Measurements from ENCODE around the gene PGAP6. TPM values are rescaled to one million over a fixed set of nuclear protein-coding genes. Genes with fewer than 3 reads are reported as not detected.
"Not testable (repeated sequence)": the region's sequence is repeated elsewhere in the genome, so short reads cannot be mapped to it uniquely, and the experiment has no call there.

The PGAP6 gene
- total and polyA plus RNA-seq, 4 donors = 27.4 to 41.4 (median 39.0) TPM

DNA sequence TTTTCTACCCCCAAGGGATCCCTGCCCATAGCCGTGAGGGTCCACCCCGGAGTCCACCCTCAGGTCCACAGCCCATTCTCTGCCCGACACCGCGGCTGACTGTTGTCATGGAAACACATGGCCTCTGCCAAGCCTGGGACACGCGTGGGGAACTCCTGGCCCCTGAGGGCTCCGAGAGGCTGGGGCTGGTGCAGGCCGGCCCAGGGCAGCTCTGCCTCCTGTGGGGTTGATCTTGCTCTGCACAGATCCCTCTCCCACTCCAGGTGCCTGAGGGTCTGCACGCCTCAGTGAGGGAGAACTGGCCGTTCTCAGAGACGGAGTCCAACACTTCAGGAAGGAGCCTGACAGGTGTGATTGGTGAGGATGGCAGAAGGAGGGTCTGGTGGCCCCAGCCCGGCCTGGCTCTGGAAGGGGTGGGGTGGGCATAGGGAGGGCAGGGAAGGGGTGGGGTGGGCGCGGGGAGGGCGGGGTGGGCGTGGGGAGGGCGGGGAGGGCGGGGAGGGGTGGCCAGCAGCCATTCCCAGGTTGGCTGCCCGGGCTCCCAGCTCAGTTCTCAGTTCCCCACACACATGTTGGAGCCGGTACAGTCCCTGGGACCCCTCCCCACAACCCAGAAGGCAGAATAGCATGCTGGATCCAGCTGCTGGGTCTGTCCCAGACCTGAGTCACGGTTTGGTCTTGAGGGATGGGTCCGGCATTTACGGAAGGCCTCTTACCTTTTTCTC, 17.9 kb downstream of the PGAP6 start:
- intact Hi-C loops (cut with DNase I) = loop anchor here (5.0 kb wide), 1 partner anchor 257 kb away; no protein-coding TSS in a partner anchor
- WGBS, 2 donors = 28 to 29% methylated on average over 20 to 24 of the region's 24 CpGs
- DNase-seq = no peak

GRCh38 chr16:363110-363765, 18.5 kb downstream of the PGAP6 start:
- peaks cover 0 to 4% of the 10 kb centered on the region in 2 donors for H3K36me3 ChIP-seq (ENCODE audit: control insufficient read depth in 1 of 2, insufficient read depth in 2 of 2, low read length in 1 of 2)
- no peaks in the 10 kb centered on the region for H3K9me3 ChIP-seq (ENCODE audit: control insufficient read depth, low read length)
- intact Hi-C loops (cut with DNase I) = loop anchor here (5.0 kb wide), 1 partner anchor 256 kb away; no protein-coding TSS in a partner anchor
- no peaks in the 10 kb centered on the region for H3K27me3 ChIP-seq (ENCODE audit: control insufficient read depth in 1 of 2, insufficient read depth in 2 of 2, low read length in 1 of 2)
- WGBS, 2 donors = 52 to 56% methylated on average over 20 of the region's 20 CpGs
- H3K4me1 ChIP-seq (ENCODE audit: control insufficient read depth in 1 of 2, insufficient read depth in 2 of 2, low read length in 2 of 2) = no peaks in the 10 kb centered on the region
- no peak for DNase-seq
- no peak overlapping the region for H3K27ac ChIP-seq (ENCODE audit: low read depth in 1 of 2, low read length in 2 of 2)
- ATAC-seq (ENCODE audit: low FRiP score) = no peak
- no peak overlapping the region for H3K4me3 ChIP-seq (ENCODE audit: low read length in 2 of 2)

More for the DNA sequence above, 17.9 kb downstream of the PGAP6 start:
- Histone ChIP-seq H3K36me3 (ENCODE audit: control insufficient read depth in 1 of 2, insufficient read depth in 2 of 2, low read length in 1 of 2) (peaks cover 0 to 4% of the 10 kb centered on the region in 2 donors), H3K27ac (ENCODE audit: low read depth in 1 of 2, low read length in 2 of 2) (no peak overlapping the region), H3K27me3 (ENCODE audit: control insufficient read depth in 1 of 2, insufficient read depth in 2 of 2, low read length in 1 of 2) (no peaks in the 10 kb centered on the region), H3K9me3 (ENCODE audit: control insufficient read depth, low read length) (no peaks in the 10 kb centered on the region), H3K4me1 (ENCODE audit: control insufficient read depth in 1 of 2, insufficient read depth in 2 of 2, low read length in 2 of 2) (no peaks in the 10 kb centered on the region), H3K4me3 (ENCODE audit: low read length in 2 of 2) (no peak overlapping the region)
- no peak for ATAC-seq (ENCODE audit: low FRiP score)

DNA sequence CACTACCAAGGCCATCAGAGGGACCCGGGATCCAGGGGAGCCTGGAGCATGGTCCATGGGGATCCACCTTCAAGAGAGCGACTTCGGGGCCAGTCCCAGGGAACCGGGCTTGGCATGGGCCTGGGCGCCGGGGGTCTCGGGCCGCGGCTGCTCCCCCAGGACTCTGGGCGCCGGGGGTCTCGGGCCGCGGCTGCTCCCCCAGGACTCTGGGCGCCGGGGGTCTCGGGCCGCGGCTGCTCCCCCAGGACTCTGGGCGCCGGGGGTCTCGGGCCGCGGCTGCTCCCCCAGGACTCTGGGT, 19.1 kb downstream of the PGAP6 start:
- not testable (repeated sequence) for ATAC-seq (ENCODE audit: low FRiP score); H3K27ac ChIP-seq (ENCODE audit: low read depth in 1 of 2, low read length in 2 of 2); H3K4me3 ChIP-seq (ENCODE audit: low read length in 2 of 2); H3K27me3 ChIP-seq (ENCODE audit: control insufficient read depth in 1 of 2, insufficient read depth in 2 of 2, low read length in 1 of 2); H3K4me1 ChIP-seq (ENCODE audit: control insufficient read depth in 1 of 2, insufficient read depth in 2 of 2, low read length in 2 of 2); H3K36me3 ChIP-seq (ENCODE audit: control insufficient read depth in 1 of 2, insufficient read depth in 2 of 2, low read length in 1 of 2); H3K9me3 ChIP-seq (ENCODE audit: control insufficient read depth, low read length); DNase-seq
- WGBS, 2 donors = 79 to 85% methylated on average over 4 to 24 of the region's 24 CpGs
- intact Hi-C loops (cut with DNase I) = loop anchor here (5.0 kb wide), 1 partner anchor 255 kb away; no protein-coding TSS in a partner anchor

- 17 to 21% methylated on average over 30 of the region's 30 CpGs for WGBS, 2 donors
- intact Hi-C loops (cut with DNase I) = loop anchor here (5.0 kb wide), 1 partner anchor 255 kb away; no protein-coding TSS in a partner anchor
- Histone ChIP-seq H3K36me3 (ENCODE audit: control insufficient read depth in 1 of 2, insufficient read depth in 2 of 2, low read length in 1 of 2) (peaks cover 0 to 1% of the 10 kb centered on the region in 2 donors), H3K27me3 (ENCODE audit: control insufficient read depth in 1 of 2, insufficient read depth in 2 of 2, low read length in 1 of 2) (no peaks in the 10 kb centered on the region), H3K4me1 (ENCODE audit: control insufficient read depth in 1 of 2, insufficient read depth in 2 of 2, low read length in 2 of 2) (no peaks in the 10 kb centered on the region), H3K27ac (ENCODE audit: low read depth in 1 of 2, low read length in 2 of 2) (no peak overlapping the region), H3K9me3 (ENCODE audit: control insufficient read depth, low read length) (no peaks in the 10 kb centered on the region), H3K4me3 (ENCODE audit: low read length in 2 of 2) (no peak overlapping the region)
- DNase-seq = peak; percentile 78 to 87
- peak; percentile 50 for ATAC-seq (ENCODE audit: low FRiP score)
Measured at GRCh38 chr16:361872-362701, 19.7 kb downstream of the PGAP6 start.

GRCh38 chr16:361341-361871, 20.4 kb downstream of the PGAP6 start:
- Histone ChIP-seq H3K36me3 (ENCODE audit: control insufficient read depth in 1 of 2, insufficient read depth in 2 of 2, low read length in 1 of 2) (no peaks in the 10 kb centered on the region), H3K4me3 (ENCODE audit: low read length in 2 of 2) (no peak overlapping the region), H3K9me3 (ENCODE audit: control insufficient read depth, low read length) (no peaks in the 10 kb centered on the region), H3K4me1 (ENCODE audit: control insufficient read depth in 1 of 2, insufficient read depth in 2 of 2, low read length in 2 of 2) (no peaks in the 10 kb centered on the region), H3K27me3 (ENCODE audit: control insufficient read depth in 1 of 2, insufficient read depth in 2 of 2, low read length in 1 of 2) (no peaks in the 10 kb centered on the region), H3K27ac (ENCODE audit: low read depth in 1 of 2, low read length in 2 of 2) (no peak overlapping the region)
- ATAC-seq (ENCODE audit: low FRiP score) (no peak), DNase-seq (no peak)
- 83 to 84% methylated on average over 30 of the region's 30 CpGs for WGBS, 2 donors
- intact Hi-C loops (cut with DNase I) = loop anchor here (5.0 kb wide), 1 partner anchor 254 kb away; no protein-coding TSS in a partner anchor

DNA sequence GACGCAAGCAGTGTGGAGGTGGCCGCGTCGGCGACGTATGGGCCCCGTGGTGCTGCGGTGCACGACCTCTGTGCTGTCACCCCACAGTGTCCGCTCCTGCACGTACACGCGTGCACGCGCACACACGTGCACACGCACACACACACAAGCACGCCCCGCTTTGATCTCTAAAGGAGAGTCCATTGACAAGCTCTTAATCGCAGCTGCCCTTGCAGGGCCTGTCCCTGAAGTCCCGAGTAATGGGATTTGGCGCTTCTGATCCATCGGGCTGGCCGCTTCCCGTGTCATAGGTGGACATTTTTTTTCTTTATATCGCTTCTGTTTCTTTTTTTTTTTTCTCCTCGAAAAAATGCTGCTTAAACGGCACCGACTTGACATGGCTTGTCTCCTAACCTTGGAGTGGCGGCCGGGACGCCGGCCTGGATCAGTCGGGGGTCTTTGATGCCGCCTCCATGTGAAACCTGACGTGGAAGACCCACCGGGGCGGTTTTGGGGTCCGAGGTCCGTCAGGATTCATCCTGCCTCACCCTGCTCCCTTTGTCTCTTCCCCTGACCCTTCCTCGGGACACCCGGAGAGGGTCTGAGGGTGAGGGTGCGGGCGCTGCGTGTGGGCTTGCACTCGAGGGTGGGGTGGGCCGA, 21.0 kb downstream of the PGAP6 start:
- DNase-seq = no peak
- intact Hi-C loops (cut with DNase I) = loop anchor here (5.0 kb wide), 1 partner anchor 254 kb away; no protein-coding TSS in a partner anchor

DNA sequence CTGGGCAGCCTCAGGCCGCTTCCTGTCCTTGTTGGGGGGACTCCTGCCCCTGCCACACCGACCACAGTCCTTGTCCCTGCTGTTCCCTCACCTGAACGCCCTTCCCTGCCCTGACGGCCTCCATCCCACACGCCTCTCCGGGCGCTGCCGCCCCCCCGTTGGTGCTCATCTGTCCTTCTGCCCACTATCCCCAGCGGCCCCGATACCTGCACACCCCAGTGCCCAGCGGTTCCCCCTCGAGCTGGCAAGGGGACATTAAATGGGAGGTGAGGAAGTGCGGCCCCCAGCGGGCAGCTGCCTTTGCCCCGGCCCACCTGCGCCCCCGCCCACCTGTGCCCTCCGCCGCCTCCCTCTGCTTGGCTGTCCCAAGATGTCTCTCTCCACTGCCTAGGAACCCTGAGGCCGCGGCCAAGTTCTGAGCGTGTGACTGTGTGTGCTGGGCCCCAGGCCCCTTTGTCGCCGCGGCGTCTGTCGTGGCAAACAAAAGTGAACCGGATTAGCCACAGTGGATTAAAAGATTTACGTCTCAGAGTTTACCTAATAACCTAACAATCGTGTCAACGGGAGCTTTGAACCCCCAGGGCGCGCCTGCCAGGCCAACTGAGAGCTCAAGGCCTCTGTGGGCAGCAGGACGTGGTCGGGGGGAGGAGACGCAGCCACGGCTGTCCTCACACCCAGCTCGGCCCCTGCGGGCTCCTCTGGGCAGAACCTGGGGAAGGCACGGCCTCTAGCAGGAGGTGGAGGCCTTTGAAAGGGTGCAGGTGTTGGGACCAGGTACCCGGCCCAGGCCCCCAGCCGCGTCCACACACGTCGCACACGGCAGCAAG, 21.7 kb downstream of the PGAP6 start:
- Histone ChIP-seq H3K27me3 (ENCODE audit: control insufficient read depth in 1 of 2, insufficient read depth in 2 of 2, low read length in 1 of 2) (no peaks in the 10 kb centered on the region), H3K4me1 (ENCODE audit: control insufficient read depth in 1 of 2, insufficient read depth in 2 of 2, low read length in 2 of 2) (no peaks in the 10 kb centered on the region), H3K27ac (ENCODE audit: low read depth in 1 of 2, low read length in 2 of 2) (no peak overlapping the region), H3K36me3 (ENCODE audit: control insufficient read depth in 1 of 2, insufficient read depth in 2 of 2, low read length in 1 of 2) (no peaks in the 10 kb centered on the region), H3K4me3 (ENCODE audit: low read length in 2 of 2) (no peak overlapping the region), H3K9me3 (ENCODE audit: control insufficient read depth, low read length) (no peaks in the 10 kb centered on the region)
- ATAC-seq (ENCODE audit: low FRiP score) = no peak
- intact Hi-C loops (cut with DNase I) = loop anchor here (5.0 kb wide), 1 partner anchor 253 kb away; no protein-coding TSS in a partner anchor
- DNase-seq = peak in 1 of 2 donors; percentile 74
- WGBS, 2 donors = 94 to 96% methylated on average over 47 of the region's 47 CpGs

More for the DNA sequence above, 21.0 kb downstream of the PGAP6 start:
- Histone ChIP-seq H3K4me3 (ENCODE audit: low read length in 2 of 2) (no peak overlapping the region), H3K36me3 (ENCODE audit: control insufficient read depth in 1 of 2, insufficient read depth in 2 of 2, low read length in 1 of 2) (no peaks in the 10 kb centered on the region), H3K27ac (ENCODE audit: low read depth in 1 of 2, low read length in 2 of 2) (no peak overlapping the region), H3K27me3 (ENCODE audit: control insufficient read depth in 1 of 2, insufficient read depth in 2 of 2, low read length in 1 of 2) (no peaks in the 10 kb centered on the region), H3K9me3 (ENCODE audit: control insufficient read depth, low read length) (no peaks in the 10 kb centered on the region), H3K4me1 (ENCODE audit: control insufficient read depth in 1 of 2, insufficient read depth in 2 of 2, low read length in 2 of 2) (no peaks in the 10 kb centered on the region)
- ATAC-seq (ENCODE audit: low FRiP score) = no peak
- 93% methylated on average over 47 of the region's 47 CpGs for WGBS, 2 donors

Measured in aorta (tissue), 5 donors.